Measurements from ENCODE around the gene PRRX1.

Gene PRRX1

GRCh38 chr1:170704256-170704655, 40.3 kb downstream of the PRRX1 start (continued):
- TF ChIP-seq ZBTB49 (tag by site-specific recombination; IDR thresholded peaks at IDR 0.05; ENCODE audit: low read depth) = no peak

DNA sequence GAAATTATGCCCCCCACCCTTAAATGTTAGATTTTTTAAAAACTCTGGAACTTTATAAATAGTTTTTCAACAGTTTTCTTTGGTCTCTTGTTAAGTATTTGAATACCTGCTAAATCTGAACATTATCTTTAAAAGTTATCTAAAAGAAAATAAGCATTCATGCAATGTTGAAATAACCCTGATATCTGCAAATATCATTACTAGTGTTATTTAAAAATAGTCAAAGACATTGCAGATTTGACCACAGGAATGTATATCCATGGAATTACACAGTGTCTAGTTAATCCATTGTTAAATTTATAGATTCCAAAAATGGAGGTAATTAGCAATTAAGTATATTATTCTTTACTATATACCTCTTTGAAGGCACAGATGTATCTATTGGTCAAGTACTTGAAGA, 42.0 kb downstream of the PRRX1 start:
- POLR2A ChIA-PET = no interaction called here
- TF ChIP-seq, protein P1, sequence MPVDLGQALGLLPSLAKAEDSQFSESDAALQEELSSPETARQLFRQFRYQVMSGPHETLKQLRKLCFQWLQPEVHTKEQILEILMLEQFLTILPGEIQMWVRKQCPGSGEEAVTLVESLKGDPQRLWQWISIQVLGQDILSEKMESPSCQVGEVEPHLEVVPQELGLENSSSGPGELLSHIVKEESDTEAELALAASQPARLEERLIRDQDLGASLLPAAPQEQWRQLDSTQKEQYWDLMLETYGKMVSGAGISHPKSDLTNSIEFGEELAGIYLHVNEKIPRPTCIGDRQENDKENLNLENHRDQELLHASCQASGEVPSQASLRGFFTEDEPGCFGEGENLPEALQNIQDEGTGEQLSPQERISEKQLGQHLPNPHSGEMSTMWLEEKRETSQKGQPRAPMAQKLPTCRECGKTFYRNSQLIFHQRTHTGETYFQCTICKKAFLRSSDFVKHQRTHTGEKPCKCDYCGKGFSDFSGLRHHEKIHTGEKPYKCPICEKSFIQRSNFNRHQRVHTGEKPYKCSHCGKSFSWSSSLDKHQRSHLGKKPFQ (tag by site-specific recombination; IDR thresholded peaks at IDR 0.05) = no peak
- TF ChIP-seq ZNF571 (tag by site-specific recombination; IDR thresholded peaks at IDR 0.05) (no peak), ZFP69B (tag by site-specific recombination; IDR thresholded peaks at IDR 0.05) (no peak), YY2 (tag by site-specific recombination; IDR thresholded peaks at IDR 0.05) (no peak), ZBTB17 (tag by site-specific recombination; IDR thresholded peaks at IDR 0.05) (no peak), HOXC10 (CRISPR knock-in tag; IDR thresholded peaks at IDR 0.05) (no peak), ZNF660 (tag by site-specific recombination; IDR thresholded peaks at IDR 0.05) (no peak), ZNF529 (tag by site-specific recombination; IDR thresholded peaks at IDR 0.05; ENCODE audit: insufficient replicate concordance) (no peak), ZNF48 (tag by site-specific recombination; IDR thresholded peaks at IDR 0.05) (no peak), ZNF707 (tag by site-specific recombination; IDR thresholded peaks at IDR 0.05) (no peak), KLF16 (tag by site-specific recombination; IDR thresholded peaks at IDR 0.05) (no peak), CTCF (tag by site-specific recombination; IDR thresholded peaks at IDR 0.05) (no peak), HOXA7 (CRISPR knock-in tag; IDR thresholded peaks at IDR 0.05; ENCODE audit: borderline replicate concordance) (no peak), GLI4 (tag by site-specific recombination; IDR thresholded peaks at IDR 0.05) (no peak), ZNF514 (tag by site-specific recombination; IDR thresholded peaks at IDR 0.05) (no peak), ZNF580 (tag by site-specific recombination; IDR thresholded peaks at IDR 0.05) (no peak), ZNF658 (tag by site-specific recombination; IDR thresholded peaks at IDR 0.05) (no peak), GLIS1 (tag by site-specific recombination; IDR thresholded peaks at IDR 0.05) (no peak)
- Histone ChIP-seq H3K4me3 (ENCODE audit: low read depth, low read length) (no peak overlapping the region), H3K9me3 (ENCODE audit: control insufficient read depth, insufficient read depth, low read depth, low read length) (no peaks in the 10 kb centered on the region), H3K27ac (ENCODE audit: extremely low read depth, low read depth, low read length) (no peak overlapping the region), H3K4me1 (ENCODE audit: control insufficient read depth, insufficient read depth, low read length) (no peaks in the 10 kb centered on the region), H3K36me3 (ENCODE audit: control insufficient read depth in 2 of 2, insufficient read depth in 1 of 2, low read length in 2 of 2) (no peaks in the 10 kb centered on the region)
- CTCF ChIA-PET = interaction anchor here (0.6 kb wide), 1 partner anchor 17 kb away, joined by 3 read pairs; no protein-coding TSS in a partner anchor

GRCh38 chr1:170707117-170707516, 43.2 kb downstream of the PRRX1 start:
- Histone ChIP-seq H3K9me3 (ENCODE audit: control insufficient read depth, insufficient read depth, low read depth, low read length) (no peaks in the 10 kb centered on the region), H3K36me3 (ENCODE audit: control insufficient read depth in 2 of 2, insufficient read depth in 1 of 2, low read length in 2 of 2) (no peaks in the 10 kb centered on the region), H3K27ac (ENCODE audit: extremely low read depth, low read depth, low read length) (no peak overlapping the region), H3K4me3 (ENCODE audit: low read depth, low read length) (no peak overlapping the region), H3K4me1 (ENCODE audit: control insufficient read depth, insufficient read depth, low read length) (no peaks in the 10 kb centered on the region)
- no peak for TF ChIP-seq ZNF658 (tag by site-specific recombination; IDR thresholded peaks at IDR 0.05)
- no peak for TF ChIP-seq ZNF624 (tag by site-specific recombination; IDR thresholded peaks at IDR 0.05)
- TF ChIP-seq, protein P2, sequence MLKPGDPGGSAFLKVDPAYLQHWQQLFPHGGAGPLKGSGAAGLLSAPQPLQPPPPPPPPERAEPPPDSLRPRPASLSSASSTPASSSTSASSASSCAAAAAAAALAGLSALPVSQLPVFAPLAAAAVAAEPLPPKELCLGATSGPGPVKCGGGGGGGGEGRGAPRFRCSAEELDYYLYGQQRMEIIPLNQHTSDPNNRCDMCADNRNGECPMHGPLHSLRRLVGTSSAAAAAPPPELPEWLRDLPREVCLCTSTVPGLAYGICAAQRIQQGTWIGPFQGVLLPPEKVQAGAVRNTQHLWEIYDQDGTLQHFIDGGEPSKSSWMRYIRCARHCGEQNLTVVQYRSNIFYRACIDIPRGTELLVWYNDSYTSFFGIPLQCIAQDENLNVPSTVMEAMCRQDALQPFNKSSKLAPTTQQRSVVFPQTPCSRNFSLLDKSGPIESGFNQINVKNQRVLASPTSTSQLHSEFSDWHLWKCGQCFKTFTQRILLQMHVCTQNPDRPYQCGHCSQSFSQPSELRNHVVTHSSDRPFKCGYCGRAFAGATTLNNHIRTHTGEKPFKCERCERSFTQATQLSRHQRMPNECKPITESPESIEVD (tag by site-specific recombination; IDR thresholded peaks at IDR 0.05) = no peak
- no peak for TF ChIP-seq TRIM28 (IDR thresholded peaks at IDR 0.05; ENCODE audit: borderline replicate concordance, low read length)
- no peak for TF ChIP-seq REPIN1 (tag by site-specific recombination; IDR thresholded peaks at IDR 0.05; ENCODE audit: low read depth)
- TF ChIP-seq ZNF211 (tag by site-specific recombination; IDR thresholded peaks at IDR 0.05; ENCODE audit: low read depth) = no peak
- no peak for TF ChIP-seq ZNF121 (tag by site-specific recombination; IDR thresholded peaks at IDR 0.05)
- TF ChIP-seq GFI1B (tag by site-specific recombination; IDR thresholded peaks at IDR 0.05) = no peak
- TF ChIP-seq ZNF626 (tag by site-specific recombination; IDR thresholded peaks at IDR 0.05) = no peak
- TF ChIP-seq ZIC2 (tag by site-specific recombination; IDR thresholded peaks at IDR 0.05) = no peak
- no peak for TF ChIP-seq KLF8 (tag by site-specific recombination; IDR thresholded peaks at IDR 0.05)
- ChIA-PET CTCF (no interaction called here), POLR2A (no interaction called here)
